ENCODE results near the gene SGMS1.
"Not testable (repeated sequence)": the region's sequence is repeated elsewhere in the genome, so short reads cannot be mapped to it uniquely, and the experiment has no call there.

The SGMS1 gene

GRCh38 chr10:50445777-50446176 is 178.0 kb downstream of the SGMS1 start:
- DNase-seq, result not testable (repeated sequence)

DNA sequence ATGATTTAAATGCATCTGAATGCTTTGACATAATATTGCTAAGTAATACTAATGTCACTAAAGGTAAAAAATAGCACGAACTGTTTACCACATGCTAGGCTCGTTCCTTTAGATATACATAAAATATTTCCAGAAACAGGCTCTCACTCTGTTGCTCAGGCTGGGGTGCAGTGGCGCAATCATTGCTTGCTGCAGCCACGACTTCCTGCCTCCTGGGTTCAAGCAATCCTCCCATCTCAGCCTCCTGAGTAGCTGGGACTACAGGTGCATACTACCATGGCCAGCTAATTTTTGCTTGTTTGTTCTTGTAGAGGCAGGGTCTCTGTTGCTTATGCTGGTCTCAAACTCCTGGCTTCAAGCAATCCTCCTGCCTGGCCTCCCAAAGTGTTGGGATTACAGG is 183.3 kb downstream of the SGMS1 start:
- no peak for DNase-seq

- no peak for DNase-seq
Observed at GRCh38 chr10:50439806-50440205, 183.9 kb downstream of the SGMS1 start.

DNA sequence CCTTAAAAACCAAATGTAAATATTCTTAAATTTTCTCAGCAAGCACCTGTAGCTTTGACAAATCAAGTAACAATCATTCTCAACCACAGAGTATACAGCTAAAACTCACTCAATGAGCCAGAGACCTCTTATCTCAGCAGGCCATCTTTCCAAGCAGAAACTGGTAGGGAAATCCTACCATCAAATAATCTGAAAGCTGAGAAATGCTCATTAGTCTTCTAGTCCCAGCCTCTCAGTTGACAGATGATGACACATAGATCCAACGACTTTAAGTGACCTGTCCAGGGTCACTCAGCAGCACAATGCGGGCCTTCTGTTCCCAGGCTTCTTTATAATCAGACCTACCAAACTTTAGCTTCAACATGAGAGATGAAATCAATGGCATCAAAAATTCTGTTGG is 184.6 kb downstream of the SGMS1 start:
- no peak for DNase-seq

DNA sequence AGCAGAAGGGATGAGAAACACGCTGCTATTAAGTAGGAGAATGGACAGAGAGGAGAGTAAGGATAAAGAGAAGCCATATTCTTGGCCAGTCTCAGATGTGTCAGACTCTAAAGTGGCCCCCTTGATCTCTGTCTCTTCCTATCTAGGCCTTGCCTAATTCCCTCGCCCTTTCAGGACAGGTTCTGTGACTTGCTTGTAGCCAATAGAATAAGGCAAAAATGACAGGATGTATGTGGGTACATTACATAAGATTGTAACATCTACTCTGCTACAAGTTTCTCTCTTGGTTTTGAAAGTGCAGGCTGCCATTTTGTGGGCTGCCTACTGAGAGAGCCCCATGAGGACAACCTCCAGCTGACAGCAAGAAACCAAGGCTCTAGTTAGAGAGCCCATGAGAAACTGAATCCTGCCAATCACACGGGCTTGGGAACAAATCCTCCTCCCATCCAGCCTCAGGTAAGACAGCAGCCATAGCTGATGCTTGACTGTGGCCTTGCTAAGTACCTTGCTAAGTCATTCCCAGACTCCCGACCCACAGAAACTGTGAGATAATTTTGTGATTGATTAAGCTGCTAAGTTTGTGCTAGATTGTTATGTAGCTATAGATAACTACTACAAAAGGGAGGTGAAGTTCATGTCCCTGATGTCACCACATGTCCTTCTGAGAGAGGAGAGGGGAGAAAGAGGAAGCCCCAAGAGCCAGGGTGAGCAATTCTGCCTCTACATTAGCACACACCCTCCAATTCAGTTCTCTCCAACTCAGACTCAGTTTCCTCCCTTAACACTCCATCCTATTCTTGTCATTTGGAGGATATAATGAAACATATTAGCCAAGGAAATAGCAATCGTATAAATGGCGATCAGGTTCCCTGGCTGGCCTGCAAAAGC is 185.5 kb downstream of the SGMS1 start:
- no peak for DNase-seq

DNA sequence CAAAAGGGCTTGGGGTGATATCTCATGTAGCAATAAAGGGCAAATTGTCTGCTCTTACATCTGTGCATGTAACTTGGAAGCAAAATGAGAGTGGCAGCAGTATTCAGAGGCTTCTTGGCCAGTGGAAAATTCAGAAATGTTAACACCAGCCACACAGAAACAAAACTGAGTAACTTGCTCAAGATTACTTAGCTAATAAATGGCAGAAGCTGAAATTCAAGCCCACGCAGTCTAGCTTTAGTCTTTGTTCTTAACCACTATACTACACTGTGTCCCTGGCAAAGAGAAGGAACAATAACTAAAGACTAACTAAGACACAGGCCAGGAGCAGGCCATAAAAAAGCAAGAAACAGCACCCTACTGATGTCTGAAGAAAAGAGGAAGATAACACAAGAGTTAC is 186.5 kb downstream of the SGMS1 start:
- no peak for DNase-seq

DNA sequence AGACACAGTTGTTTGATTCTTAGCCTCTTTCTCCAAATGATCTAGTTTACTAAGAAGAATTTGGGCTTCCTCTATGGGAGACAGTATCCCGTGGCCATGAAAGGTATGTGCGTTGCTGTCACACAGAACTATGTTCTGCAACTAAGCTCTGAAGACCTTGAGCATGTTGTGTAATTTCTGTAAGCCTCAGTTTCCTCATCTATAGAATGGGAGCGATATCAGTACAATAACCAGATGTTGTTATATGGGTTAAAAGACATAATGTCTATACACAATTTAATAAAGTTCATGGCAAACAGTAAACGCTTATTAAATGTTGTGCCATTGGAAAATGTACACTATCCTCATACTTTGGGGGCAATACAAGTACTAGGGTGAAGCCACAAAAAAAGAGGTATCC is 187.0 kb downstream of the SGMS1 start:
- no peak for DNase-seq

DNA sequence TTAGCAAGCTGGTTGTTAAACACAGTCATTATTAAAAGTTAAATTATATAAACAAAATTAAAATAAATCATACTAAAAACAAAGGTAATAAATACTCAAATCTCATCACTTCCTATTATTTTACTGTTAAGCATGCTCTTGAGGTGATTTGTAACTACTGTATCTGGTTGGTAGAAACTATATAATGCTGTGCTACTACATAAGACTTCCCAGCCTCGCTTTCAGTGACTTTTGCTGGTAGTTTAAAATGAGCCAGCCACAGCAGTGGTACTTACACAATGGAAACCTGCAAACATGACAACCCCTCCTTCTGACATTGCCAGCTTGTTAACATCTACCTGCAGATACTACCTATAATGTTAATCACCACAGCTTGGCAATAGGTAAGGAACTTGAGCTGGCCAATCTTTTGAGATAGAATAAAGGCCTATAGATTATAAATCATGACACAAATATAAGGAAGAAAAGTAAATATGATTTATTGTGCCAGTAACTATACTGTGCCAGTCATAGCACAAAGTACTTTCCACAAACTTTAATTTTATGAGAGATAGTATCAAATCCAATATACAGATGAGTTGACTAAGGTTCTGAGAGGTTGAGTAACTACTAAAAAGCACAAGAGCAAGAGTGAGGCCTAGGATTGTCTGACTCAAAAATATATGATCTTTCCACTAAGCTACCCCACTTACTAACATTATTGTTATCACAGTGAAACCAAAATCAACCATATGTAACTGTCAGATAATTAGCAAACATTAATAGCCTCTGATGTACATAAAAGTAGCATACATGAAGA is 191.3 kb downstream of the SGMS1 start:
- no peak for DNase-seq

DNA sequence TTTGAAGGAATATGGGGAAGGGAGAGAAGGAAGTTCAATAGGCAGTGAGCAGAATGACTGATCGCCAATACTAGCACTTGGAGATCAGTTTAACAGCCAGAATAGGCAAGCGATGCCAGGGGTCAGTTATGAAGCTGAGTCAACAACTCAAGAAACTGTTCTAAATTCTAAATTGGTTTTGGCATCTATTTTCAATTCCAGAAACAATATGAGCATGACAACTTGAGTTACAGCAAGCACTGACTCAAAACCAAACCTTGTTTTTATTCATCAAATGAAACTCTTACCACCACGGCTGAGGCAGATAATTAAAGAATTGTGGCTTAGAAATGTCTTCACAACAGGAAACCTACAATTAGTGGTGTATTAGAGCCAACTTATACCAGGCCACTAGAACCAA is 192.0 kb downstream of the SGMS1 start:
- DNase-seq, result no peak

GRCh38 chr10:50431133-50431532 is 192.6 kb downstream of the SGMS1 start:
- DNase-seq, result no peak

DNA sequence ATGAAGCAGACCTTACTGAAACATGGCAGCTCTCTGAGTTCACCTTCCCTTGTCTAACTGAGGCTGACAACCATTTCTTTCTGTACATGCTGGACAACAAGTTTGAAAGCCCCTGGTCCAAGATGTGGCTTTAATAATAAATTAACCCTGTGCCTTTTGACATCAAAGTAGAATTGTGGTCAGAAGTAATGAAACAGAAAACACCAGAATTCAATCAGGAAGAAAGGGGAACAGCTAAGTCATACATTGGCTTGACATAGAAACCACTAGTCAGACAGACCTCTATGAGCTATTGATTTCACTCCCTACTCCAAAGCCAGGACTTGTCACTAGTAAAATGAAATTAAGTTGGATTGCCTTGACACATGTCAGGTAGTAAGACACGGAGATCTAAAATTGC is 197.3 kb downstream of the SGMS1 start:
- no peak for DNase-seq

DNA sequence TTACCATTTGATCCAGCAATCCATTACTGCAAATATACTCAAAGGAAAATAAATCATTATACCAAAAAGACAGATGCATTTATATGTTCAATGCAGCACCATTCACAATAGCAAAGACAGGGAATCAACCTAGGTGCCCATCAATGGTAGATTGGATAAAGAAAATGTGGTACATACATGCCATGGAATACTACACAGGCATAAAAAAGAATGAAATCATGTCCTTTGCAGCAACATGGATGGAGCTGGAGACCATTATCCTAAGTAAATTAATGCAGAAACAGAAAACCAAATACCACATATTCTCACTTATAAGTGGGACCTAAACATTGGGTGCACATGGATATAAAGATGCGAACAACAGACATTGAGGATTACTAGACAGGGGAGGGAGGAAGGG is 198.5 kb downstream of the SGMS1 start:
- DNase-seq, result not testable (repeated sequence)

GRCh38 chr10:50423448-50423847 is 200.3 kb downstream of the SGMS1 start:
- no peak for DNase-seq

DNA sequence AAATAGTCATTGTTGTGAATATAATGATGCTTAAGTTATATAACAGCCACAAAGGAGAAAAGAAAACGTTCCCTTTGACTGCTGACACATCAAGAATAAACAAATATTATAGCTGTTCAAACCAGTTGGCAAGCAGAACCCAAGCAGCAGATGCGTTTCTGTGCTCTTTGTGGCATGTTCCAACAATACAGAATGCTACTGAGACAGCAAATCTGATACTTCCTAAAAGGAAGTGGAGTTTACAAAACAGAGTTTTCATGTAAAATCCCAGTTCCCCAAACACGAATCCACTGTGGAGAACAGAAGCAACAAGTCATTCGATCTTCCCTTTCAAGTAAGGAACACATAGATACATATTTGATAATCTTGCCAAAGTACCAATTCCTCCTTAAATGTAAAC is 201.5 kb downstream of the SGMS1 start:
- no peak for DNase-seq

- no peak for DNase-seq
Observed at GRCh38 chr10:50421026-50421719, 202.6 kb downstream of the SGMS1 start.

GRCh38 chr10:50420196-50420595 is 203.6 kb downstream of the SGMS1 start:
- DNase-seq, result no peak

DNA sequence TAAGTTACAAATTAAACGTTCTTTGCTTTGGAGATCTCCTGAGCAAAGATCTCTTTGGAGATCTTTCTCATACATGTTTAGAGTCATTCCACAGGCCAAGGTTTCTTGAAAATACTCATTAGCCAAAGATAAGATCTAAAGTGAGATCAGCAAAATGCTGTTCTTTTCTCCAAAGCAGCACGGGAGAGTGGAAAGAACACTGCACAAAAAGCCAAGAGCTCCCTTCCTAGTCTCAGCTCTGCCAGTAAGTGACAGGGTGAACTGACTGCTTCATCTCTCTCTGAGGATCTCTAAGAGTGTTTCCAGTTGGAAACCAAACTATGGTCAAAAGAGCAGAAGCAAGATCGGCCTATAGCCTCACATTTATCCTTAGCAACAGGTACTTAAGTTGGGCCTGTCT is 204.0 kb downstream of the SGMS1 start:
- no peak for DNase-seq

- no peak for DNase-seq
Observed at GRCh38 chr10:50419091-50419490, 204.7 kb downstream of the SGMS1 start.

DNA sequence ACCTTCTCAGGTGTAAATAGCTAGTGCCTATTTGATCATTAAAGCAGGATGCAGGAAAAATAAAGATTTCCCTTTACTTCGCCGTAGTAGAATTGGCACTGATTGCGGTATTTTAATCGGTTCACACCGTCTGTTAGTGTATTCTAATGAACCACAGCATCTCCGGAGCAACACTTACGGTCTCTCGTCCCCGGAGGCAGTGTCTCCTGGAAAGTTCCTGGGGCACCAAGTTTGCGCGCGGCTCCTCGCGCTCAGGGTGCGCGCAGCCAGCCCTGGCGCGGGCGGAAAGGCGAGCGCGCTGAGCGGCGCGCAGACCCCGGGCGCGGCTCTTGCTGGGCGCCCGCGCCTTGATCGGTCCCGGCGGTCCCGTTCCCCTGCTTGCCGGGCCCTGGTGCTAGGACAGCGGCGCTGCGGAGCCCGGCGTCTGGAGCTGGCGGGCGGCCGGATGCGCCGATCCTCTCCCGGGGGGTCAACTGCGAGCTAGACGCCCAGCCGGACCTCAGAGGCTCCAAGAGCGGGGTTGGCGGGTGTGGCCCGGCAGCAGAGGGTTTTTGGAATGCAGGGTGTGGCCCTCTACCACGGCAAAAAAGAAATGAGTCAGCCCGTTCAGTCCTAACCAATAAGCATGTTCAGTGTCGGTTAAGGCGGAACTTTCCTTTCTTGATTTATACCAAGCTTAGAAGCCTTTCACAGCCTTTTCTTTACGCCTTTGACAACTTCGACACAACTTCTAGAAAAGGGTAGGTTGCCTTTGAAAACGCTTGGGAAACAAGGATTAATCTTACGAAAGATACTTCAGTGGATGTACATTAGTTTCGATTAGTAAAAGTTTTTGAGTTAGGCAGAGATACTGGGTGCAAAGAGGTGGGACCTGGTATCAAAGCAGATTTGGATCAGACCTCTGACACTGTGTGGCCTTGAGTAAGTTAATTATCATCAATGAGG is 205.6 kb downstream of the SGMS1 start:
- no peak for DNase-seq

GRCh38 chr10:50417486-50417885 is 206.3 kb downstream of the SGMS1 start:
- DNase-seq, result no peak

DNA sequence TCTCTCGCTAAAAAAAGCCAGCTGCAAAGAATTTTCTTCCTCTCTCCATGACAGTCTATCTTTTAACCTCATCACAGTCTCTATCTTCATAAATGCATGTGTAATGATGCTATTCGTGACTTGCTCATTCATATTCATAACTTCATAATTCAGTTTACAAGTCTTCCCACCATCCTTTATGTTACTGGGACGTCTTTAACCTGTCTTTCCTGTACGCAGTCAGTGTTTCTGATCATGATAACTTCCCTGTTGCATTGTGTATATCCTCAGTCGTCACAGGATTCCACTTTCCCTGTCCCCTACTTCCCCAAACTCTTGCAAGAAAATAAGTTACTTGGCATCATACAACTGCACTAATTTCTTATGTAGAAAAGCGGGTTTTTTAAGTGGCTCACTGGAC is 206.9 kb downstream of the SGMS1 start:
- DNase-seq, result no peak

GRCh38 chr10:50416181-50416824 is 207.5 kb downstream of the SGMS1 start:
- no peak for DNase-seq
